SK-N-SH treated with all-trans-retinoic acid at 6 μM for 48 hours (cell line): Measurements from ENCODE around the gene QRICH2.

Source experiments
- ATAC-seq: fragments of 200-7000 bp; cut with Tn5 transposase; 3 replicates; pipeline ENCODE4 v1.9.1; 2020; ENCODE audit warnings: mild to moderate bottlenecking, moderate library complexity
- ARNTL ChIP-seq: fragments of 450-650 bp; formaldehyde crosslinking; IDR thresholded peaks from 2 replicates; pipeline ENCODE4 v1.5.0; 2020; ENCODE audit warnings: low read depth, mild to moderate bottlenecking, moderate library complexity, borderline replicate concordance
- BACH2 ChIP-seq: fragments of 250-450 bp; sonication (Bioruptor Pico); IDR thresholded peaks from 2 replicates; pipeline ENCODE4 v1.9.0; 2021; ENCODE audit warnings: mild to moderate bottlenecking, borderline replicate concordance
- CSDC2 ChIP-seq: fragments of 250-450 bp; sonication (Bioruptor Pico); IDR thresholded peaks from 2 replicates; pipeline ENCODE4 v1.5.0; 2020; ENCODE audit warnings: mild to moderate bottlenecking, moderate library complexity
- CSRNP3 ChIP-seq: fragments of 250-450 bp; sonication (Bioruptor Pico); IDR thresholded peaks from 2 replicates; pipeline ENCODE4 v1.5.1; 2021; ENCODE audit warnings: mild to moderate bottlenecking, moderate library complexity
- ESRRG ChIP-seq: fragments of 250-450 bp; sonication (Bioruptor Pico); IDR thresholded peaks from 2 replicates; pipeline ENCODE4 v1.6.1; 2021; ENCODE audit warnings: mild to moderate bottlenecking
- GLIS3 ChIP-seq: fragments of 250-450 bp; sonication (Bioruptor Pico); IDR thresholded peaks from 2 replicates; pipeline ENCODE4 v1.5.0; 2020; ENCODE audit warnings: mild to moderate bottlenecking, moderate library complexity
- ISL1 ChIP-seq: fragments of 250-450 bp; sonication (Bioruptor Pico); IDR thresholded peaks from 2 replicates; pipeline ENCODE4 v2.1.2; 2022; ENCODE audit warnings: mild to moderate bottlenecking, moderate library complexity
- OSR1 ChIP-seq: fragments of 250-450 bp; sonication (Bioruptor Pico); IDR thresholded peaks from 2 replicates; pipeline ENCODE4 v1.8.0; 2022; ENCODE audit warnings: moderate library complexity, mild to moderate bottlenecking, inconsistent platforms
- PATZ1 ChIP-seq: fragments of 250-450 bp; sonication (Bioruptor Pico); IDR thresholded peaks from 2 replicates; pipeline ENCODE4 v1.8.0; 2020; ENCODE audit warnings: mild to moderate bottlenecking, moderate library complexity, borderline replicate concordance
- POU6F1 ChIP-seq: fragments of 250-450 bp; sonication (Bioruptor Pico); IDR thresholded peaks from 2 replicates; pipeline ENCODE4 v1.8.0; 2021; ENCODE audit warnings: low read depth, mild to moderate bottlenecking, moderate library complexity, borderline replicate concordance
- PPARA ChIP-seq: fragments of 250-450 bp; sonication (Bioruptor Pico); IDR thresholded peaks from 2 replicates; pipeline ENCODE4 v1.5.0; 2020; ENCODE audit warnings: mild to moderate bottlenecking, borderline replicate concordance
- RARB ChIP-seq: fragments of 250-450 bp; sonication (Bioruptor Pico); IDR thresholded peaks from 2 replicates; pipeline ENCODE4 v1.8.0; 2021; ENCODE audit warnings: mild to moderate bottlenecking, moderate library complexity
- SNAI2 ChIP-seq: fragments of 250-450 bp; sonication (Bioruptor Pico); IDR thresholded peaks from 2 replicates; pipeline ENCODE4 v1.5.0; 2020; ENCODE audit warnings: mild to moderate bottlenecking, moderate library complexity
- TCF4 ChIP-seq: fragments of 250-450 bp; sonication (Bioruptor Pico); IDR thresholded peaks from 2 replicates; pipeline ENCODE4 v1.8.0; 2021; ENCODE audit warnings: mild to moderate bottlenecking, moderate library complexity, borderline replicate concordance
- TSHZ2 ChIP-seq: fragments of 250-450 bp; sonication (Bioruptor Pico); IDR thresholded peaks from 2 replicates; pipeline ENCODE4 v1.5.0; 2020; ENCODE audit warnings: mild to moderate bottlenecking, moderate library complexity
- ZFP3 ChIP-seq: fragments of 250-450 bp; sonication (Bioruptor Pico); IDR thresholded peaks from 2 replicates; pipeline ENCODE4 v1.5.0; 2020; ENCODE audit warnings: mild to moderate bottlenecking, moderate library complexity
- ZFP30 ChIP-seq: fragments of 450-650 bp; formaldehyde crosslinking; IDR thresholded peaks from 2 replicates; pipeline ENCODE4 v1.5.0; 2022; ENCODE audit warnings: mild to moderate bottlenecking, moderate library complexity
- ZNF70 ChIP-seq: fragments of 450-650 bp; formaldehyde crosslinking; IDR thresholded peaks from 2 replicates; pipeline ENCODE4 v1.5.0; 2020; ENCODE audit warnings: mild to moderate bottlenecking, moderate library complexity
- ZNF8 ChIP-seq: fragments of 450-650 bp; formaldehyde crosslinking; IDR thresholded peaks from 2 replicates; pipeline ENCODE4 v1.5.0; 2020; ENCODE audit warnings: mild to moderate bottlenecking, moderate library complexity

QRICH2 gene

GRCh38 chr17:76241204-76241538 is 66.9 kb downstream of the QRICH2 start:
- no peak; the same call in 1 of the 3 replicates for ATAC-seq
- TF ChIP-seq ZNF8 (CRISPR knock-in tag), result no peak
- TF ChIP-seq TCF4 (CRISPR knock-in tag), result no peak
- TF ChIP-seq GLIS3 (CRISPR knock-in tag), result no peak
- TF ChIP-seq POU6F1 (CRISPR knock-in tag), result no peak
- no peak for TF ChIP-seq SNAI2 (CRISPR knock-in tag)
- TF ChIP-seq RARB (CRISPR knock-in tag), result no peak

- TF ChIP-seq SNAI2 (CRISPR knock-in tag), result no peak
- no peak for TF ChIP-seq TSHZ2 (CRISPR knock-in tag)
- no peak for TF ChIP-seq ISL1 (CRISPR knock-in tag)
- no peak for TF ChIP-seq CSRNP3
- no peak for TF ChIP-seq PPARA (CRISPR knock-in tag)
- TF ChIP-seq PATZ1 (CRISPR knock-in tag), result no peak
- no peak for TF ChIP-seq ZFP3 (CRISPR knock-in tag)
- no peak for TF ChIP-seq CSDC2 (CRISPR knock-in tag)
- ATAC-seq, result peak; percentile 89
These were observed 67.4 kb downstream of the QRICH2 start, which contains the start of gene RNF157 for GRCh38 chr17:76240461-76241203. Gene RNF157, minus strand, starts transcription at chr17:76240493. Its CDS starts 253 bp downstream, at chr17:76240240.

- TF ChIP-seq ESRRG (no peak), TSHZ2 (CRISPR knock-in tag) (no peak), RARB (CRISPR knock-in tag) (no peak), CSRNP3 (no peak), OSR1 (CRISPR knock-in tag) (no peak), ZFP3 (CRISPR knock-in tag) (no peak), POU6F1 (CRISPR knock-in tag) (no peak), ZNF70 (no peak), ZNF8 (CRISPR knock-in tag) (no peak), ISL1 (CRISPR knock-in tag) (no peak), ARNTL (no peak), CSDC2 (CRISPR knock-in tag) (no peak), BACH2 (no peak), GLIS3 (CRISPR knock-in tag) (no peak), ZFP30 (CRISPR knock-in tag) (no peak)
- ATAC-seq, result peak; percentile 13
These were observed 68.4 kb downstream of the QRICH2 start for GRCh38 chr17:76239538-76240274.
